ENCODE results near the gene HTD2.

The HTD2 gene

DNA sequence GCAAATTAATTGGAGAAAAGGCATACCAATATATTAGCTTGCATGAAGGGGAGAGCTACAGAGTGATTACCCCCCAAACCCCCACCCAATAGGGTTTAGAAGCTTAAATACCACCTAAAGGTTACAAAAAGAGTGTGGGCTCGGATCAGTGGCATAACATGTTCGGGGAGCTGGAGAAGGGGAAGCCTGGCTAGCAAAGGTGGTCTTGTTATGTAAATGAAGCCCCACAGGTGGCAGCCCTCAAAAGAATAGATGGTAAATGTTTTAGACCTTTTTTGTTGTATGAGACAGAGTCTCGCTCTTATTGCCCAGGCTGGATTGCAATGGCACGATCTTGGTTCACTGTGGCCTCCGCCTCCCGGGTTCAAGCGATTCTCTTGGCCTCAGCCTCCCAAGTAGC is 15.5 kb downstream of the HTD2 start:
- H3K27ac ChIP-seq: no peak overlapping the region
- TF ChIP-seq, protein P1, sequence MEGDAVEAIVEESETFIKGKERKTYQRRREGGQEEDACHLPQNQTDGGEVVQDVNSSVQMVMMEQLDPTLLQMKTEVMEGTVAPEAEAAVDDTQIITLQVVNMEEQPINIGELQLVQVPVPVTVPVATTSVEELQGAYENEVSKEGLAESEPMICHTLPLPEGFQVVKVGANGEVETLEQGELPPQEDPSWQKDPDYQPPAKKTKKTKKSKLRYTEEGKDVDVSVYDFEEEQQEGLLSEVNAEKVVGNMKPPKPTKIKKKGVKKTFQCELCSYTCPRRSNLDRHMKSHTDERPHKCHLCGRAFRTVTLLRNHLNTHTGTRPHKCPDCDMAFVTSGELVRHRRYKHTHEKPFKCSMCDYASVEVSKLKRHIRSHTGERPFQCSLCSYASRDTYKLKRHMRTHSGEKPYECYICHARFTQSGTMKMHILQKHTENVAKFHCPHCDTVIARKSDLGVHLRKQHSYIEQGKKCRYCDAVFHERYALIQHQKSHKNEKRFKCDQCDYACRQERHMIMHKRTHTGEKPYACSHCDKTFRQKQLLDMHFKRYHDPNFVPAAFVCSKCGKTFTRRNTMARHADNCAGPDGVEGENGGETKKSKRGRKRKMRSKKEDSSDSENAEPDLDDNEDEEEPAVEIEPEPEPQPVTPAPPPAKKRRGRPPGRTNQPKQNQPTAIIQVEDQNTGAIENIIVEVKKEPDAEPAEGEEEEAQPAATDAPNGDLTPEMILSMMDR (IDR thresholded peaks at IDR 0.05): no peak
- TF ChIP-seq ZFX (IDR thresholded peaks at IDR 0.05; ENCODE audit: borderline replicate concordance): no peak

DNA sequence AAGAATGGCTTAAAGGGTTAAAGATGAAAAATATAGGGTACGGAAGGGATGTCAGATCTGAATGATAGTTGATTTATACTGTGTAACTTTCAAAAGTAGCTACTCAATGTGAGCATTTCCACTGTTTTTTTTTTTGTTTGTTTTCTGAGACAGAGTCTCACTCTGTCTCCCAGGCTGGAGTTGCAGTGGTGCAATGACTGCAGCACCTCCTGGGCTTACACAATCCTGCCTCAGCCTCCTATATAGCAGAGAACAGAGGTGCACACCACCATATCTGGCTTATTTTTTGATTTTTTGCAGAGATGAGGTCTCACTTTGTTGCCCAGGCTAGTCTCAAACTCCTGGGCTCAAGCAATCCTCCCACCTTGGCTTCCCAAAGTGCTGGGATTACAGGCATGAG is 16.5 kb downstream of the HTD2 start:
- no peak for TF ChIP-seq ZFX (IDR thresholded peaks at IDR 0.05; ENCODE audit: borderline replicate concordance)
- TF ChIP-seq, protein P1 (IDR thresholded peaks at IDR 0.05): no peak
- no peak overlapping the region for H3K27ac ChIP-seq

DNA sequence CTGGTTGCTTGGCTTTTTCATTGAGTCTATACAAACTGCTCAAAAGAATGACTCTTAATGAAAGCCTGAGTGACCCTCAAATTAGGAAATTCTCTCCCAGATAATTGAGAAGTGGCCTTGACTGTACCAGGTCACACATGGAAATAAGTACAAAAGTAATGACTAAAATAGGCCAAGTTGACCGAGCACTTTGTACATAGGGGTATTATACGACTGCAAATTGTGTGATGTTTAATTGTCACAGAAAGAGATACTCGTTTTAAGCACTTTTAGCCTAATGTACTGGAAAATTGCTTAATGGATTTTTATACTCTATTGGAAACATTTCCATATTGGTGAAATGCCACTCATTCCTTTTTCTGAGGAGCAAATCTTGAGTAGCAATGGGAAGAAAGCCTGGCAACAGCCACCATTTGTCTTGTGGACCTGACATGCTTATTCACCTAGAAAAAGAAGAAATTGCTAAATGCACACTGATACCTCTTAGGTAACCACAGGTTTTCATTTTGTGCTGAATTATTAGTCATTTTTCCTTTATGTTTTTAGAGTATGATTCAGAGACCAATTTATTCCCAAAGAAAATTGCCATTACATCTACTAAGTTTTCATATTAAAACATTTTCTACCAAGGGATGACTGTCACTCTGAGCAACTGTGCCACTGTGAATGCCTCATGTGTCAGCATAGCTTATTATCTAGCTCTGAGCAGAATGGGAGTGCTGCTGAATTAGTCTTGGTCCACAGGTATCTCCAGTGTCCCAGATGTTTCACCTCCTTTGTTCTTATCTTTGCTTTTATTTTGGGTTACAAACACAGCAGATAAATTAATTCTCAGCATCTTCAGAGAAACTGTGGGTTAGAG is 17.4 kb downstream of the HTD2 start:
- H3K27ac ChIP-seq: no peak overlapping the region
- no peak for TF ChIP-seq ZFX (IDR thresholded peaks at IDR 0.05; ENCODE audit: borderline replicate concordance)
- TF ChIP-seq, protein P1 (IDR thresholded peaks at IDR 0.05): no peak

DNA sequence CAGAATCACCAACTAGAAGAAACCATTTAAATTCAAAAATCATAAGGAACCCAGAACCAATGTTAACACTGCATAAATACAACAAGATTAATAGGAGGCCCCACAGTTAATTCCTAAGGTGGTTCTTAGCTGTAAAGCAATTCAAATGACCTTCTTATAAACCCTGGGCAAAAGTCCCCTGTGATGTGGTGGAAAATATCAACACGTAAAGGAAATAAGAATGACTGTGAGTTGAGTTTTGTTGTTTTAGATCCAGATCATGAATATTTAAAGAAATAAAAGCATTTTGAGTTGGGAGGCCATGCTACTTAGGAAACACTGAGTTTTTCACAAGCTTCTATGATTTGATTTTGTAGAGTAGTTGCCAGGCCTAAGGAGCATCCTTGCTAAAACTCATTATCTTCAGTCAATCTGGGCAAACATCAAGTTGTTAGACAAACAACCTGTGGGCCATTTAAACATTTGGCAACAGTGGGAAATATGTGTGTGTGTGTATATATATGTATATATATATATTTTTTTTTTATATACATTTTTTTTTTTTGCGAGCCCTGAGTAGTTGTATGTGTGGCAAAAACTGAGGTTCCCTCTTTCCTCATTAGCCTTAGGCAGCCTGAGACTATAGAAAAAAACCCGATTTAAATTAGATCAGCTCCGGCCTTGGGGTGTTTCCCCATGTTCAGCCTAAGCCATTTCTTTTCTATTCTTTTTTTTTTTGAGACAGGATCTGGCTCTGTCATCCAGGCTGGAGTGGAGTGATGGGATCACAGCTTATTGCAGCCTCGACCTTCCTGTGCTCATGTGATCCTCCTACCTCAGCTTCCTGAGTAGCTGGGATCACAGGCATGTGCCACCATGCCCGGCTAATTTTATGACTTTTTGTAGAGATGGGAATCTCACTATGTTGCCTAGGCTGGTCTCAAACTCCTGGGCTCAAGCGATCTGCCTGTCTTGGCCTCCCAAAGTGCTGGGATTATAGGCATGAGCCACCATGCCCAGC is 18.4 kb downstream of the HTD2 start:
- no peak overlapping the region for H3K27ac ChIP-seq
- no peak for TF ChIP-seq ZFX (IDR thresholded peaks at IDR 0.05; ENCODE audit: borderline replicate concordance)
- TF ChIP-seq, protein P1 (IDR thresholded peaks at IDR 0.05): no peak

DNA sequence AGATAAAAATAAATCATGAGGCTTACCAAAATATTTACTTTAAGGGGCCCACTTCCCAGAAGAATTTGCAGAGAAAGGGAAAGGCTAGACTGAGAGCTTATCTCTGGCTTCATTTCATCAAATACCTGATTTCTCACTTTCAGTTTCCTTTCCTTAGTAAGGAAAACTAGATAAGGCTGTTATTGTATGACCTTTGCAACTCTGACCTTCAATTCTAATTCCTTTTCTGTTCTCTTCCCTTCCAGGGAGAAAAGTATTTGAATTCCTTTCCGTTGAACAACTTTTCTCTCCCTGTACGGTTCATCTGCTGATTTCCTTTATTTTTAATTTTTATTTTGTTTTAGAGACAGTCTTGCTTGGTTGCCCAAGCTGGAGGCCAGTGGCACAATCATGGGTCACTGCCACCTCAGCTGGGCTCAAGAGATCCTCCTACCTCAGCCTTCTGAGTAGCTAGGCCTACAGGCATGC is 19.2 kb downstream of the HTD2 start:
- no peak overlapping the region for H3K27ac ChIP-seq
- TF ChIP-seq ZFX (IDR thresholded peaks at IDR 0.05; ENCODE audit: borderline replicate concordance): no peak
- TF ChIP-seq, protein P1 (IDR thresholded peaks at IDR 0.05): no peak

DNA sequence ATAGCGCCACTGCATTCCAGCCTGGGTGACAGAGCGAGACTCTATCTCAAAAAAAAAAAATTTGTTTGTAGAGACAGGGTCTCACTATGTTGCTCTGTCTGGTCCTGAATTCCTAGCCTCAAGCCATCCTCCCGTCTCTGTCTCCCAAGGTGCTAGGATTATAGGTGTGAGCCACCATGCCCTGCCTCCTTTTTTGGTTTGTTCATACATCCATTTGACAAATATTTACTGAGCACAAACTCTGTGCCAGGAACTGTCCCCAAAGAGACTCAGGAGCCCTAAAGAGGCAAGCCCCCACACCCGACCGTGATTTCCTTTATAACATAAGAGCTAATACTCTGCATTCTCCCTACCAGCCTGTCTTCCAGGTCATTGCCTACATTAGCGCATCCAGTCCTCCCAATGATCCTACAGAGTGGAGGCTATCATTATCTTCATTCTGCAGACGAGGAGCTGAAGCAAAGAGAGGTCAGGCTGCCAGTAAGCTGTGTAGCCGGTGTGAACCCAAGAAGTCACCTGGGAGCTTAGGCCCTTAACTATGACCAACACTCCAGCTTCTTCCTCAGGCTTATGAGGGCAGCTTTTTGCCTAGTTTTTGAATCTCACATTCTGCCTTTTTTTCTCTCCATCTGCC is 20.1 kb downstream of the HTD2 start:
- H3K27ac ChIP-seq: no peak overlapping the region
- no peak for TF ChIP-seq ZFX (IDR thresholded peaks at IDR 0.05; ENCODE audit: borderline replicate concordance)
- TF ChIP-seq, protein P1 (IDR thresholded peaks at IDR 0.05): no peak

Data from 22Rv1 (cell line).